IPS-18a (cell line): Measurements from ENCODE around the gene GAREM1.
"Not testable (repeated sequence)": the region's sequence is repeated elsewhere in the genome, so short reads cannot be mapped to it uniquely, and the experiment has no call there.

Experiments used
- H3K27ac ChIP-seq: one replicate; pipeline ENCODE4 v1.5.1; 2013; ENCODE audit warnings: low read length
- H3K27me3 ChIP-seq: one replicate; pipeline ENCODE4 v1.6.1; 2013; ENCODE audit warnings: mild to moderate bottlenecking, low read length; ENCODE audit not compliant: control insufficient read depth, insufficient read depth
- H3K36me3 ChIP-seq: one replicate; pipeline ENCODE4 v1.6.1; 2013; ENCODE audit warnings: low read depth, low read length; ENCODE audit not compliant: control insufficient read depth
- H3K4me1 ChIP-seq: one replicate; pipeline ENCODE4 v1.6.1; 2013; ENCODE audit warnings: low read depth, low read length; ENCODE audit not compliant: control insufficient read depth
- H3K4me3 ChIP-seq: one replicate; pipeline ENCODE4 v1.5.1; 2013; ENCODE audit warnings: low read length
- H3K9ac ChIP-seq: one replicate; pipeline ENCODE4 v1.6.1; 2013; ENCODE audit warnings: mild to moderate bottlenecking, low read length, moderate library complexity
- H3K9me3 ChIP-seq: one replicate; pipeline ENCODE4 v1.6.1; 2013; ENCODE audit warnings: low read depth, low read length; ENCODE audit not compliant: control insufficient read depth

The GAREM1 gene

DNA sequence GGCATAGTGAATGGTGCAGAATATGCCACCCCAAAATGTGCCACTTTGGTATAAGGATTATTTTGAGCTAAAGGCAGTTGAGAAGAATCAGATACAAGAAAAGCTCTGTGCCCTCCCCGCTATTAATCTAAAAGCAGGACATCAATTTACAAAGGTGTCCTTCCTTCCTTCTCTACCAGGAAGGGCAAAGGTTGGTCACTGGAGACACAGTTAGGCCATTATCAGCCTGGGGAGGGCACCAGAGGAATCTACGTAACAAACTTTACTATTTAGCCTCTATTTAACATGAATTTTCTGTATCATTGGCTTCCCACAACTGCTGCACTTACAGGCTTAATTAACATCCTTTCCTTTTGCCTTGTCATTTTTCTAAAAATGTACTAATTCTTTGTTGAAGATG is 228.3 kb downstream of the GAREM1 start:
- Histone ChIP-seq H3K4me1 (peaks cover 11% of the 10 kb centered on the region), H3K27me3 (no peaks in the 10 kb centered on the region), H3K4me3 (no peak overlapping the region), H3K9me3 (no peaks in the 10 kb centered on the region), H3K27ac (no peak overlapping the region), H3K36me3 (no peaks in the 10 kb centered on the region), H3K9ac (no peak overlapping the region)

DNA sequence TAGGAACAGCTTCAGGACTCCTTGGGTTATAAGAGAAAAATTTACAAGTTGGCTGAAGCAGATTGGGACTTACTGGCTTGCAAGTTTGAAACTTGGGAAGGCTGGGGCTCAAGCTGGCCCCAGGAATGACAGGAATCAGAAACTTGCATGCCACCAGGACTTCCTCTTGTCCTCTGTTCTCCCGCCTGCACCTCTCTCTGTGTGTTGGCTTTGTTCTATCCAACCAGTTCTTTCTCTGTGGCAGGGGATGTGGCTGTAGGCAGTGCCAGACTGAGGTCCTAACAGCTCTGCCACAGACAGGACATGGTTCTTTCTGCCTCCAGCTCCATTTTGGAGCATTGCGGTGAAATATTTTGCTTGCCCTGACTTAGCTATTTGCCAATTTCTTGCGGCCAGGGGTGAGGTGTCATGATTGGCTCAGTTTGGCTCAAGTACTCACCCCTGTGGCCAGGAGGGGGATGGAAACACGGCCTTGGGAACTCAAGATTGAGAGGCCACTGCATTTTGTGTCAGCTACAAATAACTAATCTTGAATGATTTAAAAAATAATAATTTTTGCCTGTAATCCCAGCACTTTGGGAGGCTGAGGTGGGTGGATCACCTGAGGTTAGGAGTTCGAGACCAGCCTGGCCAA is 231.9 kb downstream of the GAREM1 start:
- no peak overlapping the region for H3K27ac ChIP-seq
- H3K9me3 ChIP-seq, result no peaks in the 10 kb centered on the region
- no peak overlapping the region for H3K9ac ChIP-seq
- H3K36me3 ChIP-seq, result no peaks in the 10 kb centered on the region
- H3K4me1 ChIP-seq, result peaks cover 11% of the 10 kb centered on the region
- no peaks in the 10 kb centered on the region for H3K27me3 ChIP-seq
- no peak overlapping the region for H3K4me3 ChIP-seq

DNA sequence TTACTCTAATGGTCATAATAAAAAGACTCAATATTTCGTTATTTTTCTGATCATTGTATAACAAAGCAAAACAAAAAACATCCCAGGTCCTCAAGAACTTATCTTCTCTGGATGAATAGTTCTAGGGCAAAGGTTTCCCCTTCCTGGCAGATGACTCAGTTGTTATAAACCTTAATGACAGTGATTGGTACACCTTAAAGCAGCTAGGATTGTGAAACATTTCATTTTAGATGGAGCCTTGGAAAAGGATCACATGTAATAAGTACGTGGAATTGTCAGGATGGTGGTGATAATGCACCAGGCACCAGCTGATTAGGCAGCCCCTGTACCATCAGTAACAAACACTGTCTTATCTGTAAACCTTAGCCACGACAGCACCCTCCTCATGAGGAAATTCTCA is 233.6 kb downstream of the GAREM1 start:
- Histone ChIP-seq H3K27me3 (no peaks in the 10 kb centered on the region), H3K4me1 (peaks cover 9% of the 10 kb centered on the region), H3K27ac (no peak overlapping the region), H3K4me3 (no peak overlapping the region), H3K36me3 (no peaks in the 10 kb centered on the region), H3K9me3 (no peaks in the 10 kb centered on the region), H3K9ac (no peak overlapping the region)

DNA sequence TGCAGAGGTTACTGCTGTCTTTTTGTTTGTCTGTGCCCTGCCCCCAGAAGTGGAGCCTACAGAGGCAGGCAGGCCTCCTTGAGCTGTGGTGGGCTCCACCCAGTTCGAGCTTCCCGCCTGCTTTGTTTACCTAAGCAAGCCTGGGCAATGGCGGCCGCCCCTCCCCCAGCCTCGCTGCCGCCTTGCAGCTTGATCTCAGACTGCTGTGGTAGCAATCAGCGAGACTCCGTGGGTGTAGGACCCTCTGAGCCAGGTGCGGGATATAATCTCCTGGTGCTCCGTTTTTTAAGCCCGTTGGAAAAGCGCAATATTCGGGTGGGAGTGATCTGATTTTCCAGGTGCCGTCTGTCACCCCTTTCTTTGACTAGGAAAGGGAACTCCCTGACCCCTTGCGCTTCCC is 237.3 kb downstream of the GAREM1 start:
- not testable (repeated sequence) for H3K9ac ChIP-seq, H3K27me3 ChIP-seq, H3K9me3 ChIP-seq, H3K27ac ChIP-seq, H3K4me3 ChIP-seq, H3K4me1 ChIP-seq, H3K36me3 ChIP-seq

DNA sequence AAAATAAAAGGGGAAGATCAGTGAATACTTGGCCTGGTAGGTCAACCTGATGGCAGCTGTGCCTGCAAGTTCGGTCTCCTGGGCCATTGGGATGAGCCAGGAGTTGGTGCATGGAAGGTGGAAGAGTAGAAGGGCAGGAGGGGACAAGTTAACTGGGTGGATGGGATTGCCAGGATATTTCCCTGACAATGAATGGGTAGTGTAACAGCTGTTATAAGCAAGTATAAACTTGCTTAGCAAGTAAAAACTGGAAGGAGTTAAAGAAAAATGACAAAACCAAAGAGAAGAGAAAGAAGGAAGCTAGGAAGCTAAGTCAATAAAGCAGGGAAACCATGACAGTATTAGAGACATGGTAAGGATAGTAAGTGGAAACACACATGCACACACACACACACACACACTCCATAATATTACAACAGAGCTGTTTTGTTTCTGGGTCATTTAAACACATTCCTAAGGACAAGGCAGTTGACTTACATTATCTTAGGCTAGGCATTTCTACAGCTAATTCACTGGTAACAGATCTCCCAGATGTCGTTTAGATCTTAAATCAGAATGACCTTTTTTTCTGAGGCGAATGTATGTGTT is 251.2 kb downstream of the GAREM1 start:
- Histone ChIP-seq H3K9ac (no peak overlapping the region), H3K36me3 (no peaks in the 10 kb centered on the region), H3K27me3 (no peaks in the 10 kb centered on the region), H3K27ac (no peak overlapping the region), H3K4me1 (no peaks in the 10 kb centered on the region), H3K4me3 (no peak overlapping the region), H3K9me3 (no peaks in the 10 kb centered on the region)

DNA sequence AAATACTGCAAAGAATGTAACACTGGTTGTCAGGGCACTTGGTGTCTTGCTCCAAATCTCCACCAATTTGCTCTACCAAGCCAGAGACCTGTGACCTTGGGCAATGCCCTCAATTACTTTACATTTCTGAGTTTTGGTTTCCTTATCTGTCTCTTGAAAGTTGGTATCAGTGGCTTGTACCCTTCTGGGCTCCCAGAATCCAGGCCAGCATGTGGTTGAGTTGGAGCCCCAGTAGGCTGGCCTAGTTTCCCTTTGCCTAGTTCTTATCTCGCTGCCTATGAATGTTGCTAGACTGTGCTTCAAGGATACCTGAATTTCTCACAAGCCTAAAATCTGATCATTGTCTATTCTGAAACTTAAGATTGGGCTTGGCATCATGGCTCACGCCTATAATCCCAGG is 254.3 kb downstream of the GAREM1 start:
- Histone ChIP-seq H3K27me3 (no peaks in the 10 kb centered on the region), H3K9ac (no peak overlapping the region), H3K9me3 (no peaks in the 10 kb centered on the region), H3K4me3 (no peak overlapping the region), H3K27ac (no peak overlapping the region), H3K36me3 (no peaks in the 10 kb centered on the region), H3K4me1 (no peaks in the 10 kb centered on the region)

DNA sequence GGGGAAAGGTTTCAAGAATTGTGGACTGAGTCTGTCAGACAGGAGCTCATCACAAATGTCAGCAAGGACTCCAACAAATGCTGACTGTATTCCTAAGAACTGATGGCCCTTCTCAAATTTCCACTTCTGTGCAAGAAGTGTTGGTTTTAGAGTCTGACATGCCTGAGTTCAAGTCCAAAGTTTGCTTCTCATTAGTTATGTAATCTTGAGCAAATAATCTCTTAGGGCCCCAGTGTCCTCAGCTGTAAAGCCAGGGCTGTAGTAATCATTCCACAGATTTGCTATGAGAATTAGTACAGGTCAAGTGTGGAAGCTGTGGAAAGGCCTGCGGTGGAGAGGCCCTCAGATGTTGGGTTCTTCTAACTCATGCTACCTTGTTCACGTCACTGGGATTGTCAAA is 257.0 kb downstream of the GAREM1 start:
- Histone ChIP-seq H3K4me1 (no peaks in the 10 kb centered on the region), H3K4me3 (no peak overlapping the region), H3K9me3 (no peaks in the 10 kb centered on the region)

More for the DNA sequence above, 257.0 kb downstream of the GAREM1 start:
- H3K9ac ChIP-seq, result no peak overlapping the region
- H3K36me3 ChIP-seq, result no peaks in the 10 kb centered on the region
- no peak overlapping the region for H3K27ac ChIP-seq
- no peaks in the 10 kb centered on the region for H3K27me3 ChIP-seq
